Astrocyte of the hippocampus (primary cell): ENCODE measurements around the gene ECPAS.
A peak's percentile ranks its signal among the peaks of the same experiment; 100 is the strongest.
"Not testable (repeated sequence)": the region's sequence is repeated elsewhere in the genome, so short reads cannot be mapped to it uniquely, and the experiment has no call there.

Experiments used
- DNase-seq: peaks from one replicate; pipeline ENCODE4 v3.0.0; 2011; ENCODE audit warnings: low read depth, low spot score

ECPAS gene

DNA sequence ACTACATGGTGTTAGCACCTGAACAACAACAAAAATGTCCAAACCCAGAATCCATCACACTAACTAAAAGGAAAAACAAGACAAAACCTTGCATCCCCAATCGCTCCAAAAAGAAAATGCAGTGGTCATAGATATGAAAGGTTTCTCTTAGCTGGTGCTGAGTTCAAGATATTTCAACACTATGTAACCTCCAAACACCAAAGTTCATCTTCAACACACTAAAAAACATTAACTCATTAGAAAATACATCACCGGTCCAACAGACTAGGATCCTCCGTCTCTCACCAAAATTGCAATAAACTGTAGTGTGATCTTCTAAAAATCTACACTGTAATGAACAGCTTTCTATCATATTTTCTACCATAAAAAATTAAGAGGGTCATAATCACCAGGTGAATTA is 60.8 kb downstream of the ECPAS start:
- DNase-seq: no peak

DNA sequence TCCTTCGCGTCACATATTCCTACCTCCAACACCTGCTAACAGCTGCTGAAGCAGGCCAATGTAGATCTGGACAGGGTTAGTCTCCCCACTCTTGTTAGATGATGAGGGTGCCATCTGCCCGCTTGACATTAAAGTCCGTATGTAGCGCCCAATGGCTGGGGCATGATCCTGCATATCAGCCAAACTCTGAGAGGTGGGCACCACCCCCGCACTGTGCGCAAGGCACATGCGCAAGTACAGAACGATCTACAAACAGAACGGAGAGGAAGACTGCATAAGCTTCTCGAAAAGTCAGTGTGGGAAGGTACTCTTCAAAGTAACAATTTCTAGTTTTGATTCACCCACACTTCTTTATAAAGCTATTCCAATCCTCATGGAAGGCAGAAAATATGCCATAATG is 69.8 kb downstream of the ECPAS start:
- DNase-seq: no peak

DNA sequence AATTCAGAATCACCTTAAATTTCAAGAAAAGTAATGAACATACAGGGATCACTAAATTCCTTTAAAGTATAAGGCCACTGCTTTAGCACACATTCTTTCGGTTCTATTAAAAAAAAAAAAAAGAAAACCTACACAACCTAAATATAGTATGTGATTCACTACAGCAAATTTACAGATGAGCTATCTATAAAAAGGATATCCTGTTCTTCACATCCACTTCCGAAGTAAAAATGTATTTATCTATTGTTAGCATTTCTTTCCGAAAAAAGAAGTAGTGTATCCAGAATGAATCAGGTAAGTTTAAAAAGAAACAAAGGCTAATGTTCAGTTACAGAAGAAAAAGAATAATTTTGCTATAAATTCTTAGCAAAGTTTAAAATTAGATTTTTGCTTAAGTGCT is 70.2 kb downstream of the ECPAS start:
- DNase-seq: no peak

DNA sequence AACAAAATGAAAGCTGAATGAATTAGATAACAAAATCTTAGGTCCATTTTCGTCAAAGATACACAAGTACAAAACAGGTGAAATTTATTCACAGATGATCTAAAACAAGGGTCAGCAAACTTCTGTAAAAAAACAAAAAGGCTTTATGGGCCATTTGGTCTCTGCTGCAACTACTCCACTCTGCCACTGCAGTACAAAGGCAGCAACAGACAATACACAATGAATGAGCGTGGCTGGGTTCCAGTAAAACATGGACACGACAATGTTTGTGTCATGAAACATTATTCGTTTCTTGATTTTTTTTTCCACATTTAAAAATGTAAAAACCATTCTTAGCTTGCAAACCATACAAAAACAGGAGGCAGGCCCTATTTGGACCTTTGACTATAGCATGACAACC is 71.9 kb downstream of the ECPAS start:
- DNase-seq: no peak

DNA sequence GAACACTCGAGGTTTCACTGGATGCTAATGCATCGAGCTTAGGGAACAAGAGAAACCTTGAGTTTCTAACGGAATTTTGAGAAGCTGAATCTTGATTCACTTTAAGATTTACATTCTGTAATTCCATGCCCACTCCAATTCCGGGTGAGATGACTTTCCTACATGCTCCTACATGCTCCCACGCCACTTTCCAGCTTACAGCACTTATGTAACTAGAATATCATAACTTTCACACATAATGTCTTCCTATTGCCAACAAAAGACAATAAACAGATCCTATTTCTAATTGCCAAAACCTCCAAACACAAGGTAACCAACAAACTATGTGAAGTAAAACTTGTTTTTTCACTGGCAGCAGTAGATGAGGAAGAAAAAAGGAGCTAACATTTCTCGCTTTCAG is 72.9 kb downstream of the ECPAS start:
- no peak for DNase-seq

DNA sequence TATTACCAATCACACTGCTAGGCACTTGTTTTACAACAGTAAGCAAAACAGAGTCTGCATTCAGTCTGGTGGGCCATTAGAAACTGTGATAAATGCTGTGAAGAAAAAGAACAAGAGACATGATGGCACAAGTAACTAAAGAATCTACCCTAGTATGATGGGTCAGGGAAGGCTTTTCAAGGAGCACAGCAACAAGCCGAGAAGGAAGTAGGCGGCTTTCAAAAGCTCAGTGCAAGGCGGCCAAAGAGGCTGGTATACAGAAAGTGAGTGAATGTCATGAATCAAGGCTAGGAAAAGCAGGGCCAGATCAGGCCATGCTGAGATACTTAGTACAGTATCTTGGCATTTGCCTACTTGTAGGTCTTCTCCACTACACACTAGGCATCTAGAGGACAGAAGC is 76.4 kb downstream of the ECPAS start:
- DNase-seq: no peak

DNA sequence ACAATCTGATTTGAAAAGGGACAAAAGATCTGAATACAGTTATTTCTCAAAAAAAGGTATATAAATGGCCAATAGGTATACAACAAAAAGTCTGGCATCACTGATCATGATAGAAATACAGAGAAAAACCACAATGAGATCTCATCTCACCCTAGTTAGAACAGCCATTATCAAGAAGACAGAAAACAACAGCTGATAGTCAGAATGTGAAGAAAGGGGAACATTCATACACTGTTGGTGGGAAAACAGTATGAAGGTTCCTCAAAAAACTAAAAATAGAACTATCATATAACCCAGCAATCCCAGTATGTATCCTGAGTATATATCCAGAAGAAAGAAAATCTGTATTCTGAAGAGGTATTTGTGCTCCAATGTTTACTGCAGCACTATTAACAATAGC is 78.5 kb downstream of the ECPAS start:
- DNase-seq: no peak

DNA sequence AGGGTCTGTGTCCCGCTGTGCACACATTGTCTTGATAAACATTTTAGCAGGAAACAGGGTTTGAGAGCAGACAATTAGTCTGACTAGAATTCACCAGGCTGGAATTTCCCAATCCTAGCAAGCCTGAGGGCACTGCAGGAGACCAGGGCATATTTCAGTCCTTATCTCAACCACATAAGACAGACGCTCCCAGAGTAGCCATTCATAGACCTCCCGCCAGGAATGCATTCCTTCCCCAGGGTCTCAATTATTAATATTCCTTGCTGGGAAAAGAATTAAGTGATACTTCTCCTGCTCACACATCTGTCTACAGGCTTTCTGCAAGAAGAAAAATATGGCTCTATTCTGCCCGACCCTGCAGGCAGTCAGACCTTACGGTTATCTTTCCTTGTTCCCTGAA is 82.7 kb downstream of the ECPAS start:
- not testable (repeated sequence) for DNase-seq

DNA sequence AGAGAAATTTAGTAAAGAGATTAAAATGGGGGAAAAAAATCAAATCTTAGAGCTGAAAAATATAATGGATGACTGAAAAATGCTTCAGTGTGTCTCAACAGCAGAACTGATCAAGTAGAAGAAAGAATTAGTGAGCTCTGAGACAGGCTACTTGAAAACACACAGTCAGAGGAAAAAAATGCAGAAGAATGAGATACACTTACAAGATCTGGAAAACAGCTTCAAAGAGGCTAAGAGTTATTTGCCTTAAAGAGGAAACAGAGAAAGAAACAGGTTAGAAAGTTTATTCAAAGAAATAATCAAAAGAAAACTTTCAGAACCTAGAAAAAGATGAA is 83.7 kb downstream of the ECPAS start:
- DNase-seq: no peak

DNA sequence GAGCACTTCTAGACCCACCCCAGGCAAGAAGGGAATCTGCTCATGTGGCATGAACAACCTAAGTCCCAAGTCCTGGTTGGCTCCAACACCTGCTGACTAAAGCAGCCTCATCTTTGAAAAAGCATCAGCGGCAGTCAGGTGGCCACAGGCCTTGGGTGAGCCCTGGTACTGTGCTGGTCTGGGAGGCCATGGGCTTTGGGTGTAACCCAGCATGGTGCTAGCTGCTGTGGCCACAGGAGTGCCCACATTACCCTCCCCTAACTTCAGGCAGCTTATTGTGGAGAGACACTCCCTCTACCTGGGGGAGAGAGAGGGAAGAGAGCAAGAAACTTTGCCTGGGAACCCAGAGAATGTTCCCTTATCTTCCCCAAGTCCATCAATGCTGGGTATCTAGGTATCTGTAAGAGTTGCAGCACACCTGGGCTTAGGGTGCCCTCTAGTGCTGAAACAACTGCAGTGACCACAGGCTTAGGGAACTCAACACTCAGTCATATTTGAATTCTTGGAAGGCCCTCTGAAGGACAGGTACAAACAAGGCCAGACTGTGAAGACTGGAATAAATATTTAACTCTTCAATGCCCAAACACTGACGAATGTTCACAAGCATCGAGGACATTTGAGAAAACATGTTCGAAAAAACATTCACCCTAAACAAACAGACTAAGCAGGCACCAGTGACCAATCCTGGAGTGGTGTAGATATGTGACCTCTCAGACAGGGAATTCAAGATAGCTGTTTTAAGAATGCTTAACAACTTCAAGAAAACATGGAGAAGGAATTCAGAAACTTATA is 84.2 kb downstream of the ECPAS start:
- no peak for DNase-seq

DNA sequence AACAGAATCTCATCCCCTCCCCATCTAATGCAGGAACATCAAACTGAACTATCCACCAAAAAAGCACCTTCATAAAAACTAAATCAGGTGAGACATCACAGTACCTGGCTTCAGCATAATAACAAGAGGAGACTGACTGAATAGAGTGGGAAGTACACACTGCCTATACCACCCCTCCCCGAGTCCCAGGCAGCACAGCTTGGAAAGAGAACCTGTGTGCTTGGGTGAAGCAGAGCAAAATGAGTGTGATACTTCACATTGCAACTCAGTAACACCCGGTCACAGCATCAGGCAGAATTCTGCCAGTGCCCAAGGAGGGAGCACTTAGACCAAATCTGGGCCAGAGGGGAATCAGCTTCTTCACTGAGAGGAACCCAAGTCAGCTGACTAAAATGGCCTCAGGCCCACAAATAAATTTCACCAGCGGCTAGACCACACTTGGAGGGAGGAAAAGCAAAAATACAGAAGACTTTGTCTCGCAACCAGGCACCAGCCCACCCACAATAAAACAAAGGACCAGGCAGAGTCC is 84.9 kb downstream of the ECPAS start:
- DNase-seq: no peak

DNA sequence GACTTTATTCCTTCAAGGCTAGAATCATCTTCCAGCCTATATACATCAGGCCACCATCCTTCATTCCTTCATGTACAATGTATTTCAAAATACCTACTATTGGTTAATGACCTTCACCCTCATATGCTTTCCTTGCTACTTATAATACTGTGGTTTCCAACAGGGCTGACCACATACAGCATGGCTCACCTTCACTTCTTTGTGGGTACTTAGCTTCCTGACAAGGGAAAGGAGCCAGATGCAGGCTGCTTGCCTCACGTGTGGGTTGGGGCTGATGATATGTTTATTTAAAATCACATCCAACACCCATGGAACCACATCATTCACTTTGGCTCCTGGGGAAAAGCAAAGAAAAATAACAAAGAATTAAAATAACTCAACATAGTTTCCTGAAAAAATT is 90.2 kb downstream of the ECPAS start:
- peak; percentile 36 for DNase-seq

DNA sequence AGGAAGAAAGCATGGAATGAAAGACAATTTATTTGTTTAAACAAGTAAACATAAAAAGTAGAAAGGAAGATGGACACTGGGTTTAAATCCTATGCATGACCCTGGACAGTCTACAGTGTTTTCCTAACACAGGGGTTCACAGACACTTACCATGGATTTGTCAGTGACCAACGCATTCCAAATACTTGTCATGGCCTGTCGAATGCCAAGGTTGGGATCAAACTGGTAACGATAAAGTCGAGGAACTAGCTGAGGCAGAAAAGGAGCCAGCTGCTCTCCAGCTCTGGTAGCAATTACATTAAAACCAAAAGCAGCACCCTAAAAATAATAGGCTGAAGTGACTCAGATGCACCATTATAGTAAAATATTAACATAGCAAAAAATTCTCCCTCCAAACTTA is 94.8 kb downstream of the ECPAS start:
- no peak for DNase-seq

DNA sequence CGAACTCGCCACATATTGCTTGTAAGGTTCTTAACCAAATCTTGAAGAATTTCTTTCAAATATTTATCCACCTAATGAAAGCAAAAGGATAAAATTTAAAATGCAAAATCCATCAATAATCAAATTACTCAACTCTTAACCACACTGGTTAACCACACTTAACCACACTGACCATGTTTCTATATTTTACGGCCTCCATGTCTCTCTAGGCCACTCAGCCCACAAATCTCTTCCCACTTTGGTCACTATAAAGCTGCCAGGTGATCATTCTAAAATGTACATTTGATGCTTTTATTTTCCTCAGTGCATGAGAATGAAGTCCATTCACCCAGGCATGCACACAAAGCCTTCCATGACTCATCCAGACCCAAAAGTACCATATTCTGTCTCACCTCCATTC is 97.8 kb downstream of the ECPAS start:
- no peak for DNase-seq

DNA sequence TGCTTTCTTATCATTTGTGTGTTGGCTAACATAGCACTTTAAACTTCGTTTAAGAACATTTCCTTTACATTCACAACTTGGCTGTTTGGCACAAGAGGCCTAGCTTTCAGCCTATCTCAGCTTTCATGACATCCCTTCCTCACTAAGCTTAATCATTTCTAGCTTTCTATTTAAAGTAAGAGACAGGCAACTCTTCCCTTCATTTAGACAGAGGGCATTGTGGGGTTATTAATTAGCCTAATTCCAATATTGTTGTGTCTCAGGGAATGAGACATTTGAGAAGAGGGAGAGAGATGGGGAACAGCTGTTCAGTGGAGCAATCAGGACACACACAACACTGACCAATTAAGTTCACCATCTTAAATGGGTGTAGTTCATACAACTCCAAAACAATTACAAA is 103.2 kb downstream of the ECPAS start:
- DNase-seq: no peak

DNA sequence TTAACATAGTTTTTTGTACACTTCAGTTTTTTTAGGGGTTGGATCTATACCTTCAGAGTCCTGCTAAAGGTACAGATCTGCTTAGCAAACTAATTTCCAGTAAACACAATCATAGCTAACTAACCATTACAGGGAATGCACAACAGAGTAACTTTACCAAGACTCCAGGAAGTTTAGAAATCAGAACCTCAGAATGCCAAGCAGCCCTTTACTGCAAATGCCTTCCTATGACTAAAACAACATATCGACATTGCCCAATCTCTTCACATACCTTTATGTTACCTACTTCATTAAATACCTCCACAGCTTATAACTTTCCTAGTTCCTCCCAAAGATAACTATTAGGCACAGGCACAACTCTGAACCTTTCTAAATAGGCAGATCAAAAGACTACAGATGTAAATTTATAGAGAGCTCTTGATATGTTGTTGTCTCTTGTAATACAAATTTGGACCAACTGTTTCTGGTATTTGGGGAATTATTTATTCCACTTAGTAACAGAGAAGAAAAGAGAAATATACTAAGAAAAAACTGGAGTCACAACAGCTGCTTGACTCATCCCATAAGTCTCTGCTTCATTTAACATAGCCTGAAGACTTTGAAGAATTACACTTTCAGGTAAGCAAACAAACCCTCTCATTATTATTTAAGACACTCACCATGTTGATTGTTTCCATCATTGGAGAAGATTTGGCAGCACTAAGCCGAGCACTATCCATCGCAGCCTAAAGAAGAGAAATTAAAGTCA is 108.2 kb downstream of the ECPAS start:
- no peak for DNase-seq

DNA sequence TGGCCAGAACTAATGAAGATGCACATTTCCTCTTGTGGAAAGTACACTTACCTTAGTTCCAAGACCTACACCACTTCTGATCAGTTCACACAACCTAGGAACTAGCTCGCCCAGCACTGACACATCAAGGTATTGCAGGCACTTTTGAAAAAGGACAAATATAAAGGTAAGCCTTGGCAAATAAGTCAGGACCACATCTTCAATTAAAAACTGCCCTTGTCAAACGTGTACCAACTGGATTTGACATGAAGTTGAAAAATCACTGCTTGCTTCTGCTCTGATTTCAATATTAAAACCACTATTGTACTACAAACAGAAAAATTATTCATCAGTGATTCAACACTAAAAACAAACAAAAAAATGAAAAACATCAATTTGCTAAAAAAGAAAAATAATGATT is 109.1 kb downstream of the ECPAS start:
- DNase-seq: no peak

DNA sequence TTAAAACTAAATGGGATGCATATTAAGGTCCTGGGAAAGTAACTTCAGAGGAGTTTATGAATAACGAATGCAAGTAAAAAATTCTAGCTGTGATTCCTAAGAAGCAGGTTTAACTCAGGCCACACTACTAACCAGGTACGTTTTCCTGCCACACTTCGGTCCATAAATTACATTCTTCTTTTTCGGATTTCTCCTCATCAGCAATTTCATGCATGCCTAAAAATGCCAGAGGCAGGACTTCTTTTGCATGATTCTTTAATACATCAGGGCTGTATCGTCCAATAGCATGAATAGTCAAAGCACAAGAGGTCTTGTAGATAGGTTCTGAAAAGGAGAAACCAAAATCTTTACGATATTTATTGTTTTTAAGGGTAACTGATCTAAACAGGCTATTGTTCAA is 111.9 kb downstream of the ECPAS start:
- no peak for DNase-seq

DNA sequence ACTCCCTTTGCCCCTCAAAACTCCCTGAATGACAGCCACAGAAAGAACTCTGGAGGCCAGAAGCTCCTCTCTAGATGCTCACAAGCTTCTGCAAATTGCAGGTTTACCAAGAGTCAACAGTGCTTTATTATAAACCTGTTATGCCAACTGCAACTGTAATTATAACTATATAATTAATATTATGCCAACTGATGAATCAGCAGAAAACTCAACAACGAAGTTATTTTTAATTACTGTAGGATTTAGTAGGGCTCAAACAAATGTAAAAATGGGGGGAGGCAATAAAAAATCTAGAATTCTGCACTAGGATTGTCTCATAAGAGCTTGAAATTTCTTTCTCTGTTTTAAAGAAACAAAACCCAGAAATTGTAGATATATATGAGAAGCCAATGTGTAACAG is 117.2 kb downstream of the ECPAS start:
- no peak for DNase-seq

DNA sequence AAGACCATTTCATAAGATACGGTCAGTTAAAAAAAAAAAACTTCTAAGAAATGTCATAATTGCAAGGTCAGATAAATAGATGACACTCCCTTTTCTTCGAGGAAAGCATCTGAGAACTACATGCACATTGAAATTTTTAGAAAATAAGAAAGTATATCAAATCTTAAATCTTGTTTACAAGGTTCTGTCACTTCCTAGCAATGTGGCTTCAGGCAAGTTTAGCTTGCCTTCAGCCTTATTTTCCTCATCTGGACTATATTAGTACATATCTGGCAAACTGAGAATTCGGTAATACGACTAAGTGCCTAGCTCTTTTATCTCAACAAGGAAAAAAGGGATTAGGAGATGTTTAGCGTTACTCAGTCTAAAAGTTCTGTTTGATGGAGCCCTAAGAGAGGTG is 121.7 kb downstream of the ECPAS start:
- DNase-seq: no peak

DNA sequence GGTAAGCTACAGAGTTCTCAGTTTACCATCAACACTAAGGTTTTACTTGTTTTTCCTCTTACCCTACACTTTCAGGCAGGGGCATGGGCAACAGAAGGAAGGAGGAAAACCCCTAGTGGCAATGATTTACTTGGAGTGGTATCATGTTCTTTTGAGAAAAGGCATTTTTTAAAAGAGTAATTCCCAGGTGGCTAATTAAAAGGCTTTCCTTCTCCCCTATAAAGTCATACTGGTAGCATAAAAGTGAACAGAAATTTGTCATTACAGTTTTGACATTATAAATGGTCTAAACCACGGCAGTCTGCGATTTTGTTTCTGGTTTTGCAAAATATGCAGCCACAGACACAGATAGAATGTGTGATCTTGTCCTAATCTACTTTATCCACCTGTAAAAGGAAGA is 123.3 kb downstream of the ECPAS start:
- no peak for DNase-seq

DNA sequence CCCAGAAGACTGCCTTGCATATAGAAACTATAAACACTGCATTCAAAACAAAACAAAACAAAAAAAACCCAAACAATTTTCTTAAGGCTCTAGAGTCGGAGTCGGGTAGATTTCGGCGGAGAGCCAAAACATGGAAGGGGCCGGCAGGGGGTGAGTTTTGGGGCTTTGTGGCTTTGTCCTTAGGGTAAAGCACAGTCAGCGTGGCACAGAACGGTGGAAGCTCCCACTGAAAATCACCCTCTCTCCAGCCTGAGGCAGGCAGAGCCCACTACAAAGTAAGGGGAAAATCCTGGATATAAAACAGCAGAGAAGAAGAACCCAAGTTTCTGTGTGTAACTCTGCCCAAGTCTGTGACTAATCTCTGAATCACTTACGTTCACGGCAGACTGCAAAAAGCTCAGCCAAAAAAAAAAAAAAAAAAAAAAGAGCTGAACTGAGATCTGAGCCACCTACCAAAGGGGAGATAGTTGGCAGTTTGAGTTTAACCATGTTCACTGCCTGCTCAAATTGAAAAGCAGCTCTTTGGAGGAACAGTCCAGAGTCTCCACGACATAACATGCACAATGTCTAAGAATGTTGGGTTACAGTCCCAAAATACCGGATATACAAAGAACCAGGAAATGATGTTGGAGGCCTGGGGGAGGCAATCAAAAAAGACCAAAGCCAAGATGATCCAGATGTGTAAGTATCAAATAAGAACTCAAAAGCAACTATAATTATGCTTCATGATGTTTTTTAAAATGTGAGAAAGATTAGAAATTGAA is 127.5 kb downstream of the ECPAS start:
- peak; percentile 85 for DNase-seq

DNA sequence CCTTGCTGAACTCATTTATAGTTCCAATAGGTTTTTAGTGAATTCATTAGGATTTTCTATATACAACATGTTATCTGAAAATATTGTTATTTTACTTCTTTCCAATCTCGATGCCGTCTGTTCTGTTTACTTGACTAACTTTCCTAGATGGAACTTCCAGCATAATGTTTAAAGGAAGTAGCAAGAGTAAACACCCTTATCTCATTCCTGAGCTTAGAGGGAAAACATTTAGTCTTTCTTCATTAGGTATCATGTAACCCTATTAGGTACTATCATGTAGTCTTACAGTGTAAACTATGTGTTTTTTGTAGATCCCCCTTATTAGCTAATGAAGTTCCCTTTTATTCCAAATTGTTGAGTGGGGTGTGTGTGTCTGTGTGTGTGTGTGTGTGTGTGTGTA is 131.6 kb downstream of the ECPAS start:
- DNase-seq: no peak
